ENCODE measurements around the gene NR3C2. TPM values are rescaled to one million over a fixed set of nuclear protein-coding genes. Genes with fewer than 3 reads are reported as not detected.

The NR3C2 gene
- total RNA-seq, 1 experiment from 2014 or later = 0.16 TPM

DNA sequence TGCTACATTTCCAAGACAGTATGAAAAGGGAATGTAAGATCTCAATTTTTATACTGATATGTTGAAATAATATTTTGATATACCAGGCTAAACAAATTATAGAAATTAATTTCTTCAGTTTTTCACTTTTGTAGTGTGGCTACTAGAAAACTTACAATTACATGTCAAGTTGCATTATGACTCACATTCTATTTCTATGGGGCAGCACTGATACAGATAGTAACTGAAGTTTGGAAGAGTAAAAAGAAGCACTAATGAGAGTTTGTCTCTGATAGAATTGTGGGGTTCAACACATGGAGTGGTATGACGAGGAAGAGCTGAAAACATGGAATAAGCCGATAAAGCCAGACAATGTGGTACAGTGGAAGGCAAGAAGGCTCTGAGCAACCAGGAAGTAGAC, 95.6 kb downstream of the NR3C2 start:
- H3K9me3 Mint-ChIP-seq (ENCODE audit: unreplicated experiment) = no peaks in the 10 kb centered on the region
- DNase-seq = no peak
- BruUV-seq (replicated peaks) = no TSS peak
- ChIA-PET POLR2A (no interaction called here), CTCF (no interaction called here)
- H3K9me3 ChIP-seq = no peaks in the 10 kb centered on the region
- H3K36me3 Mint-ChIP-seq (ENCODE audit: insufficient read depth, unreplicated experiment) = no peaks in the 10 kb centered on the region
- H3K4me3 Mint-ChIP-seq (ENCODE audit: unreplicated experiment) = no peak overlapping the region
- no peak overlapping the region for H3K27ac Mint-ChIP-seq (ENCODE audit: unreplicated experiment)
- intact Hi-C loops (cut with micrococcal nuclease; ENCODE audit: unreplicated experiment) = no loop called here
- TF ChIP-seq, protein P1, sequence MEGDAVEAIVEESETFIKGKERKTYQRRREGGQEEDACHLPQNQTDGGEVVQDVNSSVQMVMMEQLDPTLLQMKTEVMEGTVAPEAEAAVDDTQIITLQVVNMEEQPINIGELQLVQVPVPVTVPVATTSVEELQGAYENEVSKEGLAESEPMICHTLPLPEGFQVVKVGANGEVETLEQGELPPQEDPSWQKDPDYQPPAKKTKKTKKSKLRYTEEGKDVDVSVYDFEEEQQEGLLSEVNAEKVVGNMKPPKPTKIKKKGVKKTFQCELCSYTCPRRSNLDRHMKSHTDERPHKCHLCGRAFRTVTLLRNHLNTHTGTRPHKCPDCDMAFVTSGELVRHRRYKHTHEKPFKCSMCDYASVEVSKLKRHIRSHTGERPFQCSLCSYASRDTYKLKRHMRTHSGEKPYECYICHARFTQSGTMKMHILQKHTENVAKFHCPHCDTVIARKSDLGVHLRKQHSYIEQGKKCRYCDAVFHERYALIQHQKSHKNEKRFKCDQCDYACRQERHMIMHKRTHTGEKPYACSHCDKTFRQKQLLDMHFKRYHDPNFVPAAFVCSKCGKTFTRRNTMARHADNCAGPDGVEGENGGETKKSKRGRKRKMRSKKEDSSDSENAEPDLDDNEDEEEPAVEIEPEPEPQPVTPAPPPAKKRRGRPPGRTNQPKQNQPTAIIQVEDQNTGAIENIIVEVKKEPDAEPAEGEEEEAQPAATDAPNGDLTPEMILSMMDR (IDR thresholded peaks at IDR 0.05; ENCODE audit: insufficient read depth in 1 of 2, low read depth in 1 of 2, low read length in 1 of 2, severe bottlenecking in 1 of 2, unreplicated experiment in 1 of 2) = no peak
- no peaks in the 10 kb centered on the region; the same call in 1 of the 2 replicates for H3K27me3 ChIP-seq (replicated peaks; ENCODE audit: control insufficient read depth, insufficient read depth, low read length)
- H3K4me3 ChIP-seq (ENCODE audit: low read depth, low read length) = no peak overlapping the region
- peaks cover 8% of the 10 kb centered on the region for H3K27me3 Mint-ChIP-seq (ENCODE audit: insufficient read depth, unreplicated experiment)
- no peaks in the 10 kb centered on the region for H3K4me1 Mint-ChIP-seq (ENCODE audit: low read depth, unreplicated experiment)
- no peaks in the 10 kb centered on the region for H3K4me1 ChIP-seq
- no peaks in the 10 kb centered on the region for H3K36me3 ChIP-seq (ENCODE audit: control insufficient read depth, insufficient read depth, low read length)

DNA sequence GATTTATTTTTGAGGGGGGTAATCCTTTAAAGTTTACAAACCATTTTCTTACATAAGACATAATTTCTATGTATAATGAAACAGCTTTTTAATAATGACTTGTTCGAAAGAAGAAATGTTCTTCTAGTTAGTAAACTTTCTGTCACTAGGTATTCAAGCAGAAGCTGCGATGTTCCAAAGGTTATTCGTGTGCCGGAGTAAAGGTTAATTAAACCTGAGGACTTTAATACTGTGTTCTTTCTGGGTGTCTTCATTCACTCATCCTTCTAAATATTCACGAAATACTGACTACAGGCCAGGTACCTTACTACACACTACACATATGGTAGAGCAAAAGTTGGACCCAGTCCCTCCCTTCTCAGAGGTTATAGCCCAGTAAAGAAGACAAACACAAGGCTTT, 96.7 kb downstream of the NR3C2 start:
- no peaks in the 10 kb centered on the region for H3K36me3 ChIP-seq (ENCODE audit: control insufficient read depth, insufficient read depth, low read length)
- H3K4me3 ChIP-seq (ENCODE audit: low read depth, low read length) = no peak overlapping the region
- H3K27me3 ChIP-seq (replicated peaks; ENCODE audit: control insufficient read depth, insufficient read depth, low read length) = no peaks in the 10 kb centered on the region; the same call in 1 of the 2 replicates
- no peaks in the 10 kb centered on the region for H3K9me3 ChIP-seq
- Mint-ChIP-seq H3K36me3 (ENCODE audit: insufficient read depth, unreplicated experiment) (no peaks in the 10 kb centered on the region), H3K27ac (ENCODE audit: unreplicated experiment) (no peak overlapping the region), H3K4me1 (ENCODE audit: low read depth, unreplicated experiment) (no peaks in the 10 kb centered on the region), H3K9me3 (ENCODE audit: unreplicated experiment) (no peaks in the 10 kb centered on the region), H3K27me3 (ENCODE audit: insufficient read depth, unreplicated experiment) (peaks cover 8% of the 10 kb centered on the region), H3K4me3 (ENCODE audit: unreplicated experiment) (no peak overlapping the region)
- H3K4me1 ChIP-seq = no peaks in the 10 kb centered on the region
- ChIA-PET POLR2A (no interaction called here), CTCF (no interaction called here)
- DNase-seq = no peak
- BruUV-seq (replicated peaks) = no TSS peak
- TF ChIP-seq, protein P1 (IDR thresholded peaks at IDR 0.05; ENCODE audit: insufficient read depth in 1 of 2, low read depth in 1 of 2, low read length in 1 of 2, severe bottlenecking in 1 of 2, unreplicated experiment in 1 of 2) = no peak
- intact Hi-C loops (cut with micrococcal nuclease; ENCODE audit: unreplicated experiment) = no loop called here

DNA sequence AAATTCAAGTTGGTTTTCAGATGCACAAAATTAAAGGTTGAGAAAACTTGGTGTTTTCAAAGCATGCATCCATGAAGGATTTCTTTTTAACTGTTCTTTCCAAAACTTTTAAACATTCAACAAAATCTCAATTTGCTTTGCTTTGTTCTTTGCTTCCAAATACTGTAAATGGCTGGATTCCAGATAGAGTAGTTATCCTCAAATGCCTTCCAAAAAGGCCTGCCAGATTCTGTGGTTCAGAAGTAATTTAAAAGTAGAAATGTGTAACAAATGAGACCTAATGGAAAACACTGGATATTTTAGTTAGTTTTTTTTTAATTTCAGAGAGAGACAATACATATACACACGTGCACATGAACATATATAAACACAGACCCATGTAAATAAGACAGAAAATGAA, 97.3 kb downstream of the NR3C2 start:
- POLR2A ChIA-PET = no interaction called here
- no peaks in the 10 kb centered on the region for H3K9me3 Mint-ChIP-seq (ENCODE audit: unreplicated experiment)
- Histone ChIP-seq H3K27me3 (replicated peaks; ENCODE audit: control insufficient read depth, insufficient read depth, low read length) (no peaks in the 10 kb centered on the region; the same call in 1 of the 2 replicates), H3K4me3 (ENCODE audit: low read depth, low read length) (no peak overlapping the region), H3K36me3 (ENCODE audit: control insufficient read depth, insufficient read depth, low read length) (no peaks in the 10 kb centered on the region), H3K4me1 (no peaks in the 10 kb centered on the region), H3K9me3 (no peaks in the 10 kb centered on the region)
- BruUV-seq (replicated peaks) = no TSS peak
- H3K4me1 Mint-ChIP-seq (ENCODE audit: low read depth, unreplicated experiment) = no peaks in the 10 kb centered on the region
- H3K4me3 Mint-ChIP-seq (ENCODE audit: unreplicated experiment) = no peak overlapping the region
- H3K36me3 Mint-ChIP-seq (ENCODE audit: insufficient read depth, unreplicated experiment) = no peaks in the 10 kb centered on the region
- no peak overlapping the region for H3K27ac Mint-ChIP-seq (ENCODE audit: unreplicated experiment)
- CTCF ChIA-PET = no interaction called here
- intact Hi-C loops (cut with micrococcal nuclease; ENCODE audit: unreplicated experiment) = no loop called here
- peaks cover 8% of the 10 kb centered on the region for H3K27me3 Mint-ChIP-seq (ENCODE audit: insufficient read depth, unreplicated experiment)
- TF ChIP-seq, protein P1 (IDR thresholded peaks at IDR 0.05; ENCODE audit: insufficient read depth in 1 of 2, low read depth in 1 of 2, low read length in 1 of 2, severe bottlenecking in 1 of 2, unreplicated experiment in 1 of 2) = no peak
- DNase-seq = no peak
